ENCODE data around the gene FFAR3.
"Not testable (repeated sequence)": the region's sequence is repeated elsewhere in the genome, so short reads cannot be mapped to it uniquely, and the experiment has no call there.

FFAR3 gene

DNA sequence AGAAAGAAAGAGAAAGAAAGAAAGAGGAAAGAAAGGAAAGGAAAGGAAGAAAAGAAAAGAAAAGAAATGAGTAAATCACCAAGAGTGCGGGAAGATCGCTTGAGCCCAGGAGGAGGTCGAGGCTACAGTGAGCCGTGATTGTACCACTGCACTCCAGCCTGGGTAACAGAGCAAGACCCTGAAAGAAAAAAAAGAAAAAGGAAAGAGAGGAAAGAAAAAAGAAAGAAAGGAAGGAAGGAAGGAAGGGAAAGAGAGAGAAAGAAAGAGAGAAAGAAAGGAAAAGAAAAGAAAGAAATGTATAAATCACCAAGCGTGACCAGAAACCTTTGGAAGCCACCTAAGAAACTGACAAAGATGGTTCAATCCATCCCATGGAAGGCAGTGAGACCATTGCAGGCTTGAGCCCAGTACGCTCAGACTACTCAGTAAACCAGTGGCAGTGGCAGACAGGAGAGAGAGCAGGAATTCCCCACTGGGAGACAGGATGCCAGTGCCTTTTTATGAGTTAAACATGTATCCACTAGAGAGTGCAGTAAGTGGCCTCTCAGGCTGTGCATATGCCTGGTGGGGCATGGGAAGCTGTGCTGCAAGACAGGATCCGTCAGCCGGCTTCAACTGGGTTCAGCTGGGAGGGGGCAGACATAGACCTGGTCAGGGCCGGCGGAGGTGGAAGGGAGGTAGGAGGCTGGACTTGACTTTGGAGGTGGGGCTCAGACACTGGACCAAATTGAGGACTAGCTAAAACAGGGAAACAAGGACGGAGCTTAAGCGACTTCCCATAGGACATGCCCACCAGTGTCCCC is 17.4 kb downstream of the FFAR3 start:
- DNase-seq (ENCODE audit: low spot score): no peak

DNA sequence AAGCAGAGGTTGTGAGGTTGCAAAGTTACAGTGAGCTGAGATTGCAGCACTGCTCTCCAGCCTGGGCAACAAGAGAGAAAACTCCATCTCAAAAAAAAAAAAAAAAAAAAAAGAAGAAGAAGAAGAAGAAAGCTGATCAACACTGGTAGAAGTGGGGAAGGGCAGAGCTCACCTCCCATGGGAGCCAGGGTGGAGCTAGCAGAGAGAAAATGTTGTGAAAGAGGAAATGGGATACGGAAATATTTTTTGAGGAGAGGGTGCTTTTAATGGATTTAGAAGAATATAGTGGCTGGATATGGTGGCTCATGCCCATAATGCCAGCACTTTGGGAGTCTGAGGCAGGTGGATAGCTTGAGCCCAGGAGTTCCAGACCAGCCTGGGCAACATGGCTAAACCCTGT is 19.4 kb downstream of the FFAR3 start:
- no peak for DNase-seq (ENCODE audit: low spot score)

DNA sequence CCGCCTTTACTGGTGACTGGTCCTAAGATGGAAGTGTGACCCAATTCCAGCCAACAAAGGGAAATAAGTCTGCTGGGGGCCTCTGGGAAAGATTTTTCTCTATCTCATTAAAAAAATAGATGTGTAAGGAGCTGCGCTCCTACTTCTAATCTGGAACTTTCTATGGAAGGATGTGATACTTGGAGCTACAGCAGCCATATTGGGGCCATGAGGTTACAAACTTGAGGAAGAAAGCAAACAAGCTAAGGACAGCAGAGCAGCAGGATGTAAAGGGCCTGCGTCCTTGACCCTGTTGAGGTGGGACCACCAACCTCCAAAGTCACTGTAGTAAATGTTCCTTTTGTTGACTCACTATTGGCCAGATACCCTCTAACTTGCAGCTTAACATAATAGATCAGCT is 20.1 kb downstream of the FFAR3 start:
- DNase-seq (ENCODE audit: low spot score): no peak

DNA sequence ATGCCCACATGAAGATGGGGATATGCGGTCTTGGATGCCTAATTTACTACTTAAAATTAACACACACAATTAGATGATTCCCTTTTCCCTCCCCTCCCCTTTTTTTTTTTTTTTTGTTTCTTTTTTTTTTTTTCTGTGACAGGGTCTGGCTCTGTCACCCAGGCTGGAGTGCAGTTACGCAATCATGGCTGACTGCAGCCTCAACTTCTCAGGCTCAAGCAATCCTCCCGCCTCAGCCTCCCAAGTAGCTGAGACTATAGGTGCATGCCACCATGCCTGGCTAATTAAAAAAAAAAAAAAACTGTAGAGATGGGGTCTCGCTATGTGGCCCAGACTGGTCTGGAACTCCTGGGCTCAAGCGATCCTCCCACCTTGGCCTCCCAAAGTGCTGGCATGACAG is 21.3 kb downstream of the FFAR3 start:
- not testable (repeated sequence) for DNase-seq (ENCODE audit: low spot score)

DNA sequence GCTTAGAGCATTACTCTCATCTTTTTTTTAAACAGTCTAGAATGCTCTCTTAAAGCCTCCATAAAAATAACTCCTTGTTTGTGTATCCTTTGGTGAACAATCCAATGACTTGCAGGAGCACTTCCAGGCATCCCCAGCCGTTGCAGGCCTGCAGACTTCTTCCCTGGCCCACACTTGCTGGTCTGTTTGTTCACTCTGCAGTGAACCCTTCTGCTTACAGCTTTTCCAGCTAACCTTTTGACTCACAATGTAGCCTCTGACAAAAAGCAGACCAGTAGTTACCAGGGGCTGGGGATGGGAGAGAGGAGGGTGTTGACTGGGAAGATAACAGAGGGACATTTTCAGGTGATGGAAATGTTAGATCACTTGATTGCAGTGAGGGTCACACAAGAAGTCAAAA is 21.7 kb downstream of the FFAR3 start:
- no peak for DNase-seq (ENCODE audit: low spot score)

DNA sequence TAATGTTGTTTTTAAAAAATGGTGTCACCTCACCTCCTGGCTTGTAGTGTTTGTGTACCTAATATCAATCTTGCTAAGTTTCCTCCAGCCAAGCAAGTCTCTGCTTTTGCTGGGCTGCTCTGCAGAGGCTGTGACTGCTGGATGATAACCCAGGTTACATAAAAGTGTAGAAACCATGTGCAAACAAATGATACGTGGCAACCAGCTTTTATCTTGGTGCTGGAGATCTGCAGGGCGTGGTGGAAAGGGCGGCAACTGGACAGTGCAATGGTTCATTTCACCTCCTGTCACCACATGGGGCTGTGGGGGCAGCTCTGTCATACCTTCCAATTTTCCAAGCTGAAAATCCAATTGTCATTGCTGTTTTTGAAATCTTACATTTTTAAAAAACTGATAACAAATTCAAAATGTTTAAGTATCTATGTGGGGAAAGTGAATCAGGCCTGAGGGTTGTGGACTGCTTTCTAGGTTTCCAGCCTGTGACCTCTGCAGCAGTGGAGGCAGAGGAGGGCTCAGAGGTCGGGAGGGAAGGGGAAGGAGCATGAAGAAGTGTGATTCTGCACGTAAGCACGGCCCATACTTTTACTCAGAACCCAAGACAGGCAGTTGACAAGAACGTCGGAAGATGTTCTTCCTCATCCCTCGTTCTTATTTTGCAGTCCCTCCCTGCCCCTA is 22.3 kb downstream of the FFAR3 start:
- DNase-seq (ENCODE audit: low spot score): no peak

DNA sequence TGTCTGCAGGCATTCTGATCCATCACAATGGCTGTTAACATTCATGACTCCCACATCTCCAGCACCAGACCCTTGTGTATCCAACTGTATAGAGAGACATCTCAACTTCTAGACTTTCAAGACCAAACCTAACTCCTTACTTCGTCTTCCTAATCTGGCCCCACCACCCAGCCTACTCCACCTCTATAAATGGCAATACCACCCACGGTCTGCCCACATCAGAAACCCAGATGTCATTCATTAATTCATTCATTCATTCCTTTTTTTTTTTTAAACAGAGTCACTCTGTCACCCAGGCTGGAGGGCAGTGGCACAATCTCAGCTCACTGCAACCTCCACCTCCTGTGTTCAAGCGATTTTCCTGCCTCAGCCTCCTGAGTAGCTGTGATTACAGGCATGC is 23.1 kb downstream of the FFAR3 start:
- DNase-seq (ENCODE audit: low spot score): no peak

DNA sequence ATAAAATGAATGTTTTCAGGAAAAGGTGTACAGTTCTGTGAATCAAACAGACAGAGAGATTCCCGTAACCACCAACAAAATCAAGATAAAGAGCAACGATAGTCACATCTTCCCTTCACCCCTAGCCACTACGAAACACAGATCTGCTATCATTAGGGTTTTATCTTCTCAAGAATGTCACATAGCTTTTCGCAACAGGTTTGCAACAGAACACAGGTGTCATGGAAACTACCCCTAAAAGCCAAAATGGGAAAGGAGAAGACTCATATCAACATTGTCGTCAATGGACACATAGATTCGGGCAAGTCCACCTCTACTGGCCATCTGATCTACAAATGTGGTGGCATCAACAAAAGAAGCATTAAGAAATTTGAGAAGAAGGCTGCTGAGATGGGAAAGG is 23.7 kb downstream of the FFAR3 start:
- DNase-seq (ENCODE audit: low spot score): no peak

DNA sequence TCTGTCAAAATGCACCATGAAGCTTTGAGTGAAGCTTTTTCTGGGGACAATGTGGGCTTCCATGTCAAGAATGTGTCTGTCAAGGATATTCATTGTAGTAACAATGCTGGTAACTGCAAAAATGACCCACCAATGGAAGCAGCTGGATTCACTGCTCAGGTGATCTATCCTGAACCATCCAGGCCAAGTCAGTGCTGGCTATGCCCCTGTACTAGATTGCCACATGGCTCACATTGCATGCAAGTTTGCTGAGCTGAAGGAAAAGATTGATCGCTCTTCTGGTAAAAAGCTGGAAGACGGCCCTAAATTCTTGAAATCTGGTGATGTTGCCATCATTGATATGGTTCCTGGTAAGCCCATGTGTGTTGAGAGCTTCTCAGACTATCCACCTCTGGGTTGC is 25.3 kb downstream of the FFAR3 start:
- no peak for DNase-seq (ENCODE audit: low spot score)

DNA sequence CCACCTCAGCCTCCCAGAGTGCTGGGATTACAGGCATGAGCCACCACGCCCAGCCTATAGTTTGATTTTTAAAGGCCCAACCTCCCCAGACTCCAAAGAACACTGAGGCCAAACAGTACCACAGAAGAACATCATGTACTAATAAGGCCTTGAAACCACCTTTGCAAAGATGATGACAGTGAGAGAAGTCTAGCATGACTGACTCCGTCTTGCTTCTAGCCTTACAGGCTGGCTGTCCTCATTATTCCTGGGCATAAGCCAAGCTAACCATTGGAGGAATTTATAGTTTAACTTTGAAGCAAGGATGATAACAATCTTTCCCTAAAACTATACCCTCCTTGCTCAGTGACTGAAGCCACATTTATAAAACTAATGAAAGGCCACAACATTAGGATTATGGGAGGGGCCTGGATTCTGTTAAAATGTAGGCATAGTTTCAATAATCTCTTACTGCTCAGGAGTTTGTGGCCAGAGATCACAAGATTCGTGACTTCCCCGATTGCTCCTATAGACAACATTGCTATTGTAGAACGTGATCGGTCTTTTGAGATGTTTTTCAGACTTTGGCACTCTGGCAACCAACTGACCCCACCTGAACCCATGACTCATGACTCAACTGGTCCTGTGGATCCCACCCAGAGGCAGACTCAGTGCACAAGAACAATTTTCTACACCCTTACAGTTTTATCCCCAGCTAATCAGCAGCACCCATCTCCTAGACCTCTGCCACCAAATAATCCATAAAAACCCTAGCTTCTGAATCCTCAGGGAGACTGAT is 30.2 kb downstream of the FFAR3 start:
- no peak for DNase-seq (ENCODE audit: low spot score)

DNA sequence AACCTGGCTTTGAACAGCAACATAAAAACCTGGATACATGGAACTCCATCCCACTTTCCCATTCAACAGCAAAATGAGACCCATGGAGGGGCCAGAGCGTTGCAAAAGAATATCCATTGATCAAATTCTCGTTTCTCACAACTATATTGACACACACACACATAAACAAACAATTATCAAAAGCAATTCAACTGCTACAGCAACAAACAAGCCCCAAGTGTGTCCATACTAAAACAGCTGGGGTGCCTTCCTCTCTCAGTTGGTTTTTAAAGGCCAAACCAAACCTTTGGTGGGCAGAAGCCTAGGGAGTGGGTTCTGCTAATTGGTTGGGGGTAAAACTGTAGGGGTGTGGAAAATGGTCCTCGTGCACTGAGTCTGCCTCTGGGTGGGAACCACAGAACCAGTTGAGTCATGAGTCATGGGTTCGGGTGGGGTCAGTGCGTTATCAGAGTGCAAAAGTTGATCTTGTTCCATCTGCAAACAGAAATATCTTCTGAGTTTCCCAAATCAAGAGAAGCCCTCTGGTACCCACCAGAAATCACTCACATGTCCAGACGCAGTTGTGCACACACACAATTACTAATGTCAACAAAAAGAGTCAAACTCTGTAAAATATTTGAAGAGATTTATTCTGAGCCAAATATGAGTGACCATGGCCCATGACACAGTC is 31.1 kb downstream of the FFAR3 start:
- DNase-seq (ENCODE audit: low spot score): no peak

DNA sequence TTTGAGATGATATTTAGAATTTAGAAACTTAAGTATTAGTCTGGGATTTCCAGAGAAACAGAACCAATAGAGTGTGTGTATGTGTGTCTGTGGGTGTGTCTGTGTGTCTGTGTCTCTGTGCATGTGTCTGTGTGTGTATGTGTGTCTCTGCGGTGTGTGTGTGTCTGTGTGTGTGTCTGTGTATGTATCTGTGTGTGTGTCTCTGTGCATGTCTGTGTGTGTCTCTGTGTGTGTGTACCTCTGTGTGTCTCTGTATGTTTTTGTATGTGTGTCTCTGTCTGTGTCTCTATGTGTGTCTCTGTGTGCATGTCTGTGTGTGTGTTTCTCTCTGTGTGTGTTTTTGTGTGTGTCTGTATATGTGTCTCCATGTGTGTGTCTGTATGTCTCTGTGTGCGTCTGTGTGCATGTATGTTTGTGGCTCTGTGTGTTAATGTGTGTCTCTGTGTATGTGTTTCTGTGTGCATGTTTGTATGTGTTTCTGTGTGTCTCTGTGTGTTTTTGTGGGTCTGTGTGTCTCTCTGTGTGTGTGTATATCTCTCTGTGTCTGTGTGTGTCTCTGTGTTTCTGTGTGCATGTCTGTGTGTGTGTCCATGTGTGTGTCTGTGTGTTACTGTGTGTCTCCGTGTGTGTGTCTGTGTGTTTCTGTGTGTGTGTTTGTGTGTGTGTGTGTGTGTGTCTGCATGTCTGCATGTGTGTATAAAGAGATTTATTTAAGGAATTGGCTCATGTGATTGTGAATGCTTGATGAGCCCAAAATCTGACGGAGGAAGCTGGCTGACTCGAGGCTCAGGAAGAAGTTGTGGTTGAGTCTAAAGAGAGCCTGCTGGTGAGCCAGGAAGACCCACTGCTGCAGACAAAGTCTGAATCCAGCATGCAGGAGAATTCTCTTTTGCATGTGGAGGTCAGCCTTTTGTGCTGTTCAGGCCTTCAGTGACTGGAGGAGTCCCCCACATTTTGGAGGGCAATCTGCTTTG is 34.8 kb downstream of the FFAR3 start:
- no peak for DNase-seq (ENCODE audit: low spot score)

DNA sequence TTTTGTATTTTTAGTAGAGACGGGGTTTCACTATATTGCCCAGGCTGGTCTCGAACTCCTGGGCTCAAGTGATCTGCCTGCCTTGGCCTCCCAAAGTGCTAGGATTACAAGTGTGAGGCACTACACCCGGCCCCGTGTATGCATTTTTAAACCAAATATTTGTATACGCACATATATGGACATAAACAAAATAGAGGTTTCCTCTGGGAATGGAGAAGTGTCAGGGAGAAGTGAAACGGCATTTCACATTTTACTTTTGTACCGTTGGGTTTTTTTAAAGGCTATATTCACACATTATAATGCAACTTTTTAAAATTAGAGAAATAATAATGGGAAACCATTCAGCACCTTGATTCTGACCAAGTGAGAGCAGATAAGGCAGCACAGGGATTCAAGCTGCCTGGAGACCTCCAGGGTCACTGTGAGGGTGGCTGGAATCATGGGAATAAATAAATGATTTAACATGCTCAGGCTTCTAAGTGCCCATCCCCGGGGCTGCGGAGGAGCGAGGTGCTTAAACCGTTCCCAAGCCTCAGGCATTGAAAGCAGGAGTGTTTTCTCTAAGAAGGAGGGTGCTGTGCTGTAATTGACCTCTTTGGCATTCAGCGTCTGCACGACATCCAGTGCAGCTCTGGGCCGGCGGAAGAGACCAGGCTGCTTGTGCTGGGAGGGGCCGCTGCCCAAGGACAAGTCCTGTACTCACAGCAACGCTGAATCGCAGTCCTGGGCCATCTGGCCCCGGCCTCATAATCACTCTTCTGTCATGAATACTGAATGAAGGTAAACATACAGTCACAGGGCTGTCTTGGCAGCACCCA is 37.3 kb downstream of the FFAR3 start:
- peak; percentile 20 for DNase-seq (ENCODE audit: low spot score)

DNA sequence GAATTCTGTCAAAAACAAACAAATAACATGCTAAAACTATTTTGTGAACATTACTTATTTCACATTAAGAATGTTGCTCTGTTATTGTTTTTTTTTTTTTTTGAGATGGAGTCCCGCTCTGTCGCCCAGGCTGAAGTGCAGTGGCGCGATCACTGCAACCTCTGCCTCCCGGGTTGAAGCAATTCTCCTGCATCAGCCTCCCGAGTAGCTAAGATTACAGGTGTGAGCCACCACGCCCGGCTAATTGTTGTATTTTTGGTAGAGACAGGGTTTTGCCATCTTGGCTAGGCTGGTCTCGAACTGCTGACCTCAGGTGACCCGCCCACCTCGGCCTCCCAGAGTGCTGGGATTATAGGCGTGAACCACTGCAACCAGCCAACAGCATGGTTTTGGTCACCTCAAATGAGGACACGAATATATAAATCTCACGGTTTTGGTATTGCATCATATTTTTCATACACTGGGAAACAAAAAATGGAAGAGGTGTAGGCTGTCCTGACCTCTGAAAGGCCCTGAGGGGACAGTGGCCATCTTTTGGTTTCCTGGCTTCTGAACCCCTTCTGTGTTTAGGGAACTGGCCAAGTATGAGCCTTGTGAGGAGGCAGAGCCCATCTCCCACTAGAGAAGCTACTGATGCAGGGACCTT is 38.1 kb downstream of the FFAR3 start:
- DNase-seq (ENCODE audit: low spot score): no peak

DNA sequence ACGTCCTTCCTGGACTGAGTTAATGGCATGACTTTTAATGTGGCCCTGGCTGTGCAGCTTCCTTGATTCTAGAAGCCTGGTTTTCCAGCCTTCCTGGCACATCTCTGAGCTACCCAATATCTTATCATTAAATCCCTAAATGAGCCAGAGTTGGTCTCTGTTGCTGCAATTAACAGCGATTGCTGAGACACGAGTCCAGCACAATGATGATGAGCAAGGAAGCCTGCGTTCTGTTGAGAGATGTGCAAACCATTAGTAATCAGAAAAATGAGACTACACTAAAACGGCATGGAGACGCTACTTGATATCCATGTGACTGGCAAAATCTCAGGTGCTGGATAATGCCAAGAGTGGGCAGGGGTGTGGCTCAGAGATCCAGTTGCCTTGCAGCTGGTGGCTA is 38.8 kb downstream of the FFAR3 start:
- no peak for DNase-seq (ENCODE audit: low spot score)

DNA sequence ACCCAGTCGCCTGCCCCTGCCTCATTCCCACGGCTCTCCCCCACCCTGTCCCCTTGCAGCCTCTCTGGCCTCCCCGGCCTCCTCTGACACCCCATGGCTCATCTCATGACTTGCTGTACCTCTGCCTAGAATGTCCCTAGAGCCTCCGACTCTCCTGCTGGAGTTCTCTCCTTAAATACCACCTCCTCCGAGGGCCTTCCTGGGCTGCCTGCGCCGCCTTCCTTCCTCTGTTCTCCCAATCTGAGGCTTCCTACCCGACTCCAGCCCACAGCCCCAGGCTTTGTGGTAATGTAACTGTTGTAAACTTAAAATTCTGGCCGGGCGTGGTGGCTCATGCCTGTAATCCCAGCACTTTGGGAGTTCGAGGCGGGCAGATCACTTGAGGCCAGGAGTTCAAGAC is 40.3 kb downstream of the FFAR3 start:
- DNase-seq (ENCODE audit: low spot score): no peak

DNA sequence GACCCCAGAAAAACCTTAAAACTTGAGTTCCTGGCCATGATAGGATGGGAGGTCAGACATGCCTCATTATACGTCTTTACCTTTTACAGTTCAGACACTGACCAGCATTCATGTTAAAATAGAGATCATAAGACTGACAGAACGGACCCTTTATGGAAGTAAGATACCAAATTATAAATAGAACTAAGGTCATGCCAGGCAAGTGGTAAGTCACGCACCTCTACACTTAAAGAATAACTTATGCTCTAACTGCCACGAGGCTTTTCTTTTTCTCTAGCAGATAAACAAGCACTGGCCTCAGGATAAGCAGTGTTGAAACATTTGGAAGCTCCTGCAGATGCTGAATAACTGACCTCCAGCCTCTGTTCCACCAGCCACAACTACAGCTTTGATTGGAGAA is 41.0 kb downstream of the FFAR3 start:
- DNase-seq (ENCODE audit: low spot score): no peak

DNA sequence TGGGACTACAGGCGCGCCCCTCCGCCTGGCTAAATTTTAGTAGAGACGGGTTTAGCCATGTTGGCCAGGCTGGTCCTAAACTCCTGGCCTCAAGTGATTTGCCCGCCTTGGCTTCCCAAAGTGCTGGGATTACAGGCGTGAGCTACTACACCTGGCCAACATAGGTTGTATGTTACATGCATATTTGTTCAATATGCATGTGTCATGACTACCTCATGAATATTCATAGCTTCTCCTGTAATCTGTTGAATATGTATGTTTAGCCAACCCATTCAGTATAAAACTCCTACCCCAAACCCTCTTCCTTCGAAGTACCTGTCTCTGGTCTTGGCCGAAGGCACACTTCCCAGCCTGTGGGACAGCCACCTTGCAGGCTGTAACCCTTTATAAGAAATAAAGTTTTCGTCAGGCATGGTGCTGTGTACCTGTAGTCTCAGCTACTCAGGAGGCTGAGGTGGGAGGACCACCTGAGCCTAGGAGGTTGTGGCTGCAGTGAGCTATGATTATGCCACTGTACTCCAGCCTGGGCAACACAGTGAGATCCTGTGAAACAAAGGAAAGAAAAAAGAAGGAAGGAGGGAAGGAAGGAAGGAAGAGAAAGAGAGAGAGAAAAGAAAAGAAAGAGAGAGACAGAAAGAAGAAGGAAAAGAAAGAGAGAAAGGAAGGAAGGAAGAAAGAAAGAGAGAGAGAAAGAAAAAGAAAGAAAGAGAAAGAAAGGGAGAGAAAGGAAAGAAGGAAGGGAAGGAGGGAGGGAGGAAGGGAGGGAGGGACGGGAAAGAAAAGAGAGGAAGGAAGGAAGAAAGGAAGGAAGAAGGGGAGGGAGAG is 41.9 kb downstream of the FFAR3 start:
- DNase-seq (ENCODE audit: low spot score): no peak

DNA sequence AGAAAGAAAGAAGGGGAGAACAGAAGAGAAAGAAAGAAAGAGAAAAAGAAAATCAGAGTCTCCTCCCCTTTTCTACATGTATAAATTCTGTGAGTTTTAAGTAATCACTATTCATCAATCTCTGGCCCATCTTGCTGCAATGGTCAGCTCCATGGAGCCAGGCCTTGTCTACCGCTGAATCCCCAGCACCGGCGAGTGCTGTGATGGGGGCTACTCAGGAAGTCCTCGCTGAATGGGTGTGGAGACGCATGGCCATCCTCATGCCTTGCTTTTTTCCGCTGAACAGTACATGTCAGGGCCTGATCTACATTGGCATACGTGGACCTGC is 42.5 kb downstream of the FFAR3 start:
- no peak for DNase-seq (ENCODE audit: low spot score)
